ENCODE results near the gene PRCC.

PRCC gene

GRCh38 chr1:156765666-156766065 lies 1.7 kb upstream of the PRCC start:
- DNase-seq, result no peak

GRCh38 chr1:156766298-156767100 lies 836 bp upstream of the PRCC start:
- no peak for DNase-seq

GRCh38 chr1:156767879-156768604 lies 707 bp downstream of the PRCC start:
- DNase-seq, result peak; percentile 62

DNA sequence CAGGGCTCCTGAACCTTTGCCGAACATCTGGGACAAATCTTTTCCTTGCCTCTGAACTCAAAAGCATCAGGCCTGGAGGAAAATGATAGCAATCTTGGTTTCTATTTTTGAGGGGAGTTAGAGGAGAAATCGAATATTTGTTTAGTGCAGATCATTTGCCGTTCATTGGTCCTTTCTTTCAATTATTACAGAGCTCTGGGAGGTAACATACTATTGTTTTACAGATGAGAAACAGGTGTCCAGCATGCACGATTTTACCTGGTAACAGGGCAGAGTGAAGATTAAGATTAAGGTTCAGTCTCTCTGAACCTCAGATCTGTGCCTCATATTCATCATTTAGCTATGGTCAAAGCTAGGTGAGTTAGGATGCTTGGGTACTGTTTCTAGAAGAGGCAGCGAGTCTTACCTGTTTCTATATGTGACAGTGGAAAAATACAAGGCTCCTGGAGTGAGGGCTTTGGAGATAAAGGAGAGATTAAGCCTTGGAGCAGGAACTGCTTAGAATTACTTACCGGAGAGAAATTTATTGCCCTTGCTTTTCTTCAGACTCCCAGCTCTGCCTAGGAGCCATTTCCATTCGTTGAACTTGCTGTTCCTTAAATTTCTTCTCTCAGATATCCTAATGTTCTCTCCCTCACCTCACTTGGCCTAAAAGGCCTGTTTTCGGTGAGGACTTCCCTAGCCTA lies 1.4 kb downstream of the PRCC start:
- DNase-seq, result no peak

- DNase-seq, result no peak
Measured at GRCh38 chr1:156772222-156772621, 4.9 kb downstream of the PRCC start.

DNA sequence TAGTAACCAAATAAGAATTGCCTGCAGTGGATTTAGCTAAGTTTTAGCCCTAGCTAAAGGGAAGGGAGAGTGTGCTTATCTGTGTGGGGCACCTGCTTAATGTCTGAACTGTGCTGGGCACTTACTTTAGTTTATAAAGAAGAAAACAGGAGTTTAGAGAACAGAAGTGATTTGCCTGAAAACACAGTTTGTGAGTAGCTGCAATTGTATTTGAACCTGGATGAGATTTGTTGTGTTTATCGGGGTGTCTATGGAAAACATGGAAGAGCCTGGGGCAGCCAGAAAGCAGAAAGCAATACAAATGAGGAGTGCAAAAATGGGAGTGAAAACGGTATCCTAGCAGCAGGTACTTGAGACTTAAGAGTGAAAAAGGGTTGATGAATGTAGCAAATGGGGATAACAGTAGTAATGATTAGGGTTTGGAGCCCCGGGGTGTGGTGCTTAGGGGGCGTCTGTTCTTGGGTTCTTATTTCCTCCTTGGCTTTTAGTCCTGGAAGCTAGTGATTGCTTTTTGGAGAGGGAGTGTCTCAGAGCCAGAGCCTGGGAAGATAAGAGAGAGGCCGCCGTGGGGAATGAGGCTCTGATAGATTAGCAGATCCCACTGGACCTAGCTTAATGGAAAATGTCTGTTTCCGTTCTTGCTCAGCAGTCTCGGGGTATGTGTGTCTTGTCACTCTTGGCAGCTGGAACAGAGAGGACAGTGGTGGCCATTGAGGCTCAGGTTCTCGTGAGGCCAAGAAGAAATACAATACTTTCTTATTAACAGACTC lies 5.6 kb downstream of the PRCC start:
- DNase-seq, result no peak

DNA sequence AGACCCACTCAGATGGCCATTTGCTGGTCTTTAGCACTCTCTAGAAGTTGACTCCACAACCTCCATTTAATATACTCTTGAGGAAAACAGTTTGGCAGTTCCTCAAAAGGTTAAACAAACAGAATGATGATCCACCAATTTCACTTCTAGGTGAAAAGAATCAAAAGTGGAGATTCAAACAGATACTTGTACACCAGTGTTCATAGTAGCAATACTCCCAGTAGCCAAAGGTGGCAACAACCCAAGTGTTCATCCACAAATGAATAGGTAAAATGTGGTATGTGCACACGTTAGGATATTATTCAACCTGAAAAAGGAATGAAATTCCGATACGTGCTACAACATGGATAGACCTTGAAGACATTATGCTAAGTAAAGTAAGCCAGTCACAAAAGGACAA lies 6.3 kb downstream of the PRCC start:
- no peak for DNase-seq

- no peak for DNase-seq
Measured at GRCh38 chr1:156775799-156776198, 8.5 kb downstream of the PRCC start.

DNA sequence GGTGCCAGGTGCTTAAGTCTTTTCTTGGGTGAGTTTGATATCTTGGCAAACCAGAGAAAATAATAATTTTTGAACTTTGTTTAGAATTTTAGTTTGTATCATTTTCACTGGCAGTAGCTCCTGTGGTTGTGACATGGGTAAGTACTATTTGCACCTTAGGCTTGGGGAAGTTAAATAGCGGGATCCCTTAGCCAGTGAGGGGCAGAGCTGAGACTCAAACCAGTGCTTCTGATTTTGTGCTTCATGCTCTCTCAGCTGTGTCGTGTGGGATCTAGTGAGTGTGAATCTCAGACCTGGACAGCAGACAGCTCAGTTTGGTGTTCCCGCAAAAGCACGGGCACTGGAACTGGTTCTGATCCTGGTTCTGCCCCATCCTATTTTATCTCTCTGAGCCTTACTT lies 9.6 kb downstream of the PRCC start:
- no peak for DNase-seq

DNA sequence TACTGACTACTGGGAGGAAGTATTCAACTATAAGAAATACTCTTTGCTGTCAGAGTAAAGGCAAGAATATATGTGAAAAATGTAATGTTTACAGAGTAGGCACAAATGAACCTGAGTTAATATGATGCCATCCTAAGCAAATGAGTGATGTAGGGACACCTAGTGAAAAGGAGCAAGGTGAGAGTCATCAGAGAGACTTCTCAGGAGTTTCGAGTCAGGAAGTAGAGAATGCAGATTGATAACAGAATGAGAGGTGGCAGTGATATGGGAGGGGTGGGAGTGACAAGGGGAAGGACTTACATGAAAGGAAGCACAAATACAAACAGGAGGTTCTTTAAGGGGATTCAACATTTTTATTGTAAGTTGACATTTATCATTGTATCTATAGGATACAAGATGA lies 10.2 kb downstream of the PRCC start:
- no peak for DNase-seq

- no peak for DNase-seq
Measured at GRCh38 chr1:156781585-156782186, 14.4 kb downstream of the PRCC start.

GRCh38 chr1:156785458-156785857 lies 18.1 kb downstream of the PRCC start:
- no peak for DNase-seq

DNA sequence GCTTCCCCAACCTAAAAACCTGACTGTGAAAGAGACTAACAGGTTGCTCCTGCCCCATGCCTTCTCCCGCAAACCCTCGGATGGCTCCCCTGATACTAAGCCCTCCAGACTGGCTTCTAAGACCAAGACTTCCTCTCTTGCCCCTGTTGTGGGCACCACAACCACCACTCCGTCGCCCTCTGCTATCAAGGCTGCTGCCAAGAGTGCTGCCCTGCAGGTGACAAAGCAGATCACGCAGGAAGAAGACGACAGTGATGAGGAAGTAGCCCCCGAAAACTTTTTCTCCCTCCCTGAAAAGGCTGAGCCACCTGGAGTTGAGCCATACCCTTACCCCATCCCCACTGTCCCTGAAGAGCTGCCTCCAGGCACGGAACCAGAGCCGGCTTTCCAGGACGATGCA lies 19.3 kb downstream of the PRCC start:
- no peak for DNase-seq

DNA sequence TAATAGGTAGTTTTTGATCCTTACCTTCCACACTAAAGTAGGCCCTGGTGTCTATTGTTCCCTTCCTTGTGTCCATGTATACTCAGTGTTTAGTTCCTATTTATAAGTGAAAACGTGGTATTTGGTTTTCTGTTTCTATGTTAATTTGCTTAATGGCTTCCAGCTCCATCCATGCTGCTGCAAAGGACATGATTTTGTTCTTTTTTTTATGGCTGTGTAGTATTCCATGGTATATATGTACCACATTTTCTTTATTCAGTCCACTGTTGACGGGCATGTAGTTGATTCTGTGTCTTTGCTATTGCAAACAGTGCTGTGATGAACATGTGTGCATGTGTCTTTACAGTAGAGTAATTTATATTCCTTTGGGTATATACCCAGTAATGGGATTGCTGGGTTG lies 20.8 kb downstream of the PRCC start:
- no peak for DNase-seq

DNA sequence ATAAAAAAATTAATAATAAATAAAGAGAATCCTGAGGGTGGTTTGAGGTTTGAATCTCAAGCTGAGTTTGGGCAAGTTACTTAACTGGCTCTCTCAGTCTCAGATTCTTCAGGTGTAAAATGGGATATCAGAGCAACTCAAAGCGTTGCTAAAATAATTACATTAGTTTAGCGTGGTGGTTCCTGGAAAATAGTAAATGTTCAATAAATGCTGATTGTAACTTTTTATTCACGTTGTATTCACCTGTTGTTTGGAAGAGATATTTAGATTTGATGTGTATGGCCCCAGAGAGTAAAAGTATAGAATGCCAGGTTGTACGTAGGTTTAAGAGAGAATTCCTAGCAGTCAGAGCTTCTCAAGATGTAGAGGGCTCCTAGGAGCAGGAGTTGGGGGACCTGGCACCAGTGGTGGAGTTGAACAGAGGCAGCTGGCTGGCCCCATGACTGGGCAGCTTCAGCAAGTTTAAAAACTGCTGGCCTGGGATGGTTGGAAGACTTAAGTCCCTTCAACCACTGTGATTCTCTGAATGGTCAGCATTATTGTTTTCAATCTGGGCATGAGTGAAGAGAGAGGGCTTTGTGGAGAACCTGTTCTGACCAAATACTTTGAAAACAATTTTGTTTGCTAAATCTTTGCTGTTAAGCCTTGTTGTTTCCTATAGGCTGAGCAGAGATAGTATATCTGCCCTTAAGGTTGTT lies 22.4 kb downstream of the PRCC start:
- no peak for DNase-seq

DNA sequence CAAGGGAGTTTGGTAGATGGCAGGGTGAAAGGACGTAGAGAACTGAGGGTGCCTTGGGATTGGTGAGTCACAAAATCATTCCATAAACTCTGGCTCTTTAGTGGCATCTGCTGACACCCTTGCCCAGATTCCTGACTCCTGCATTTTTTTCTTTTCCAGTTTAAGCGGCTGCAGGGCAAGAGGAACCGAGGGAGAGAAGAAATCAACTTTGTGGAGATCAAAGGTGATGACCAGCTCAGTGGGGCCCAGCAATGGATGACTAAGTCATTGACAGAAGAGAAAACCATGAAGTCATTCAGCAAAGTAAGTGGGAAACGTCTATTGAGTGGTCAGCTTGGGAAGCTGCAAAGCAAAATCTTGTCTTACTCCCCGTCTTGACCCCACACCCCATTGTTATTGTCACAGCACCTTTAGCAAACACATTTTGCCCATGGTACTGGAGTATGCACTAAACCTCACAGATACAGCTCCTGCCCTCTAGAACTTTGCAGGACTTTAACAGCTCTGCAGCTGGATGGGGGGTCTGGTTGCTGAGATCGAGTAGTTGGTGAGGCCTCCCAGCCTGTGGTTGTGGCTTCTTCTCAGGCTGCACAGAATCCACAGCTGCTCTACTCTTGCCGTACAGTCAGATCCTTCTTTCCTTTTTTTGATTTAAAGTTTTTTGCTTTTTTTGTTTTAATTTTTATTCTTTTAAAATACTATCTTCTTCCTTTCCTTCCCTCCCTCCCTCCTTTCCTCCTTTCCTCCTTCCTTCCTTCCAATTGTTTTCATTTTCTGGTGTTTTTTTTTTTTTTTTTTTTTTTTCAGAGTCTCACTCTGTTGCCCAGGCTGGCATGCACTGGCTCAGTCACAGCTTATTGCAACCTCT lies 27.4 kb downstream of the PRCC start:
- DNase-seq, result no peak

- no peak for DNase-seq
Measured at GRCh38 chr1:156795374-156795733, 28.0 kb downstream of the PRCC start.

DNA sequence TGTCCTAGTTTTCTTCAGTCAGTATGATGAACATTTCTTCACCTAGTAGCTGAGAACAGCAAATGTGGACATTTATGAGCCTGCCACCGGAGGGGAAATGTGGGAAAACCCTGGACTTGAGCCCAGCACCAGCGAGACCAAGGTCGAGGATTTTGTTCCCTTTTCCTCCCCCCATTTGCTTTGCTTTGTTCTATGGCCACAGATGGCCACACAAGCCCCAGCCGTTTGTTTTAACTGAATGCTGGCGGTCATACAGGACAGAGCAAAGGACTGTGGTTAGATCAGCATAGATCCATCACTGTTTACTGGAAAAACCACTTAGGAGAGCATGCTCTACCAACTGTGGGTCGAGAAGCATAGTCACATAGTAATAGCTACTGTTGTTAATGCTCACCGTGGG lies 28.5 kb downstream of the PRCC start:
- DNase-seq, result no peak

GRCh38 chr1:156796340-156797097 lies 29.2 kb downstream of the PRCC start:
- DNase-seq, result no peak

DNA sequence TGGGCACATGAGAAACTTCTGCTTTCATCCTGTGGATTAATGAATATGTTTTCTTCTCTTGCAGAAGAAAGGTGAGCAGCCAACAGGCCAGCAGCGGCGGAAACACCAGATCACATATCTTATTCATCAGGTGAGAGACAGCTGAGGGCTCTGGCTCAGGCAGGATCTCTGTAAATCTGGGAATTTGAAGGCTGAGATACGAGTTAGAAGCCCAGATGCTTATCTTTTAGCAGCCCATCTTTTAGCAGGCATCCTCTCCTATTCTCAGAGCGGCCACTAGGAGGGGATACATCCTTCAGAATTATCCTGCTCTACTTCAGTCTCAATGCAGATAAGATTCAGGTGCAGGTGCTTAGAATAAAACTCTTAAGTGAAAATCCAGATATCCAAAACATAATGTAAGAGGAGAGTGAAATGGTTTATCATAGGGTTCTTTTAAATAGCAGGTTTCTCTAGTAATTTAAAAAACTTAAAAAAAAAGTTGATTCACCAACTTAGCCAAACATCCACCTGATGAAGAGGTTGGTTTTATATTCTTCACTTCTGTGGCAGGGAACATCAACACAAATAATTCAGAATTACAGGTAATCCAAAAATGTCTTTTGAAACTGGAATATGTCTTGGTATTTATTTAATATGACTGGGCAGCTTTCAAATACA lies 30.0 kb downstream of the PRCC start:
- no peak for DNase-seq

Data from right hindlimb (tissue), 1 donor.